ENCODE data around the gene LPAR5.

The LPAR5 gene

GRCh38 chr12:6635856-6636531 is at the start of gene LPAR5:
Gene LPAR5 (minus strand): TSS chr12:6635959. CDS start chr12:6621248, 14,711 bp downstream.
- DNase-seq = no peak

GRCh38 chr12:6684609-6685008 is 48.9 kb upstream of the LPAR5 start:
- peak; percentile 72 for DNase-seq

GRCh38 chr12:6676962-6677361 is 41.2 kb upstream of the LPAR5 start:
- no peak for DNase-seq

DNA sequence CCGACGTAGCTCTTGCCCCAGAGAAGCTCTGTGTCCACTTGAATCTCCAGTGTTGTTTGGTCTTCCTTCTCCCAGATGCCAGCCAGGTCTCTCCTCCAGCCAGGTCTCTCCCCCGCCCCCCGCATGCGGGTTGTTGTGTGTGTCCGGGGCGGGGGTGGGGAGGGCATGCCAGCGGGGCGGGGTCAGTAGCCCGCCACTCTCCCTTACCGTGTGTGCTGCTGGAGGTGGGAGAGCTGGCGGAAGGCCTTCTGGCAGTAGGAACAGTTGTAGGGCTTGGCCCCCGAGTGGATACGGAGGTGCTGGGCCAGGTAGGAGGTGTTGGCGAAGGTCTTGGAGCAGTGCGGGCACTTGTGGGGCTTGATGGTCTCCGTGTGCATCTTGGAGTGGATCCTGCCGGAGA is 36.4 kb upstream of the LPAR5 start:
- no peak for DNase-seq

DNA sequence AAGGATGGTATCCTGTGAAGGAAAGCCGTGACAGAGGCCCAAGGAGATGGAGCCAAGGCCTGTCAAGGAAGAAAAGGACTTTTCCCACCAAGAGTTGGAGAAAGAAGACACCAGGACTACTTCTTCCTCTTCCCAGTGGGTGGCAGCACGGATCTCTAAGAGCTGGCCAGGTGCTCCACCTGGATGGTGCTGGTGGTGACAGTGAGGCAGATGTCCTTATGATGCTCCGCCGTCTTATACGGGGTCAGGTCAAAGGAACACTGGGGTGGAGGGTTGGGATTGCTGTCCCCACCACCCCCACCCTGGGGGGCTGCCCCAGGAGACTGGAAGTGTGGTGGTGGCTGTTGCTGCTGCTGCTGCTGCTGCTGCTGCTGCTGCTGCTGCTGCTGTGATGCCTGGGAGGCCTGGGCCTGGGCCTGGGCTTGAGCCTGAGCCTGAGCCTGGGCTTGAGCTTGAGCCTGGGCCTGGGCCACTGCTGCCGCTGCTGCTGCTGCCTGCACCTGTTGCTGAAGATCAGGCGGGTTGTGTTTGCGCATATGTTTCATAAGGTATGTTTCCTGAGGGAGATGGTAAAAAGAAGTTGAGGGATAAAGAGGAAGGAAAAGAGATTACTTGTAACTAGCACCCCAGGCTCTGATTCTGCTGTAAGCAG is 31.9 kb upstream of the LPAR5 start:
- DNase-seq = no peak

DNA sequence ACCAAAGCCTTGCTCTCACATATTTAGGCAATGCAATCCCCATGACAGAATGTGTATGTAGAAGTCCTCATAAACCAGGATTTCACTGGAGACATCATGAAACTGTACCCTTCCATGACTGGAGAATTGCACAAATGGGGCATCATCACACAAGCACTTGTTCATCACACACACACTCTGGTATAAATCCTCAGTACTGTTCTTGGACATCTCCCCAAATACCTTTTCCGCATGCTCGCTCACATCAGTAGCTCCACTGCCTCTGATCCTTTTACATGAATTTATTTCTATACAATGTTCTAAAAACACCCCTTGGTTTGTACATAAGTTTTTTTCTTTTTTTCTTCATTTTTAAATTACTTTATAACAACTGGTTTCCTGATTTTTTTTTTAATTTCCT is 30.5 kb upstream of the LPAR5 start:
- no peak for DNase-seq

- DNase-seq = no peak
Measured at GRCh38 chr12:6664902-6665301, 29.1 kb upstream of the LPAR5 start.

GRCh38 chr12:6662906-6663742 is 27.4 kb upstream of the LPAR5 start, which contains the start of gene ING4:
Gene ING4 (minus strand): TSS chr12:6663119. CDS start chr12:6663101, 18 bp downstream.
- peak; percentile 99 for DNase-seq

DNA sequence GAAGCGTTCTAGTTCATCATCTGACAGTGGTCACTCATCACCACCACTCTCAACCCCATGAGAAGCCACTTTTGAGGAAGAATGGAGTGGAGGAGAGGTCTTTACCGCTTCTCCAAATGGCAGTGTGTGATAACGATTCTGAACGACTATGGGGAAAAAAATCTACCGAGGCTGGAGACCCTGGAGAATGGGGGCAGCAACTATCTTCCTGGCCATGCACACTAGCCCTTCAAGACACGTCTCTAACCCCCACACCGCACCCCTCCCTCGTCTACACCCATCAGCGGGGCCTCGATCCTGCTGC is 26.8 kb upstream of the LPAR5 start:
- DNase-seq = no peak

- no peak for DNase-seq
Measured at GRCh38 chr12:6653987-6654386, 18.2 kb upstream of the LPAR5 start.

DNA sequence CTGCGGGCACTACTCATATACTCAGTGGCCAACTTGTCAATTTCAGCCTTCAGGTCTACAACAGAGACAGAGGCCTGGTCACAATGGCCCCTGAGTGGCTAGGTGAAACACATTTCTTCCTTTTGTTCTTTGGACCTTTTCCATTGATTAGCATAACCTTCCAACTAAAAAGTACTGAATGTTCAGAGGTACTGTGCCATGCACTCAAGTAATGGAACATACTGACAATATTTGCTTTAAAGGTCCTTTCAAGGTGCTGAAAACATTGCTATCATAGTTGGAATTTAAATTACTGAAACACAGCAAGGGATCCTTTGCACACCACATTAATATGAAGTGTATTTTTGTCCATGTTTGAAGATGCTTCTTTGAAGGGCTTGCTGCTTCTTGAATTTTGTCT is 17.6 kb upstream of the LPAR5 start:
- DNase-seq = no peak

- no peak for DNase-seq
Measured at GRCh38 chr12:6652391-6652790, 16.6 kb upstream of the LPAR5 start.

DNA sequence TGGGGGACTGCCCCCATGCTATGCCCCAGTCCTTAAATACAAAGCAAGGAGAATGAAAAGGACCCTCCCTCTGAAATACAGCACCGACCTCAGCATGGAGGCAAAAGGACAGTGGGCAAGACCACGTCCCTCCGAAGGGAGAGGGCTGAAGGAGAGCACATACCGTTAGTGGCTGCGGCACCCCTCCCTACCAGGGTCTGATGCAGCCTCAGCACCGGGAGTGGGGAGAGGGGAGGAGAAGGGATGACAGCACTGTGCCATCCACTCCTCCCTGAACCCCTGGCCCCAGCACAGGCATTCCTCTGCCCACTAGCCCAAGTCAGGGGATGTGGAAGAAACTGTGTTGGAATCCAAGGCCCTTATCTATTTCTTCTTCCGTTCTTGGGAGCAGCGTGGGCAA is 15.1 kb upstream of the LPAR5 start:
- DNase-seq = no peak

- DNase-seq = peak; percentile 35
Measured at GRCh38 chr12:6647083-6647604, 11.4 kb upstream of the LPAR5 start, which contains the start of gene ACRBP. Gene ACRBP (minus strand): TSS chr12:6647432. CDS start chr12:6647366, 66 bp downstream.

- DNase-seq = no peak
Measured at GRCh38 chr12:6646276-6647082, 10.7 kb upstream of the LPAR5 start.

DNA sequence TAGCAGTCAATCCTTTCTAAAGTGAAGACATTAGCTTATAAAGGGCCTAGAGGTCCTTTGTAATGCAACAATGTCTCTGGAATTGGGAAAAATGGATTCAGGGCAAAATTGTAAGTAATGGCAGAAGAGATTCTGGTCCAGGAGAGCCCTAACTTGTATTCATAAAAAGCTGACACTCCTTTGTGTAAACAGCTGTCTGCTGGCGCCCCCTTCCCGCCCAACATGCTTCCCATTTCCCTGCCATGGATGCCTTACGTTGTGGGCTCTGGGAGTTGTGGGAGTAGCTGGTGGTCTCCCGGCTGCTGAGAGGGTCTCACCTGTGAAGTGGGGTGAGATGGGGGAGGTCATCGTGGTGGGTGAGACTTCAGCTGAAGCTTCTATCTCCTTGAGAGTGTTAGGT is 9.1 kb upstream of the LPAR5 start:
- DNase-seq = no peak

DNA sequence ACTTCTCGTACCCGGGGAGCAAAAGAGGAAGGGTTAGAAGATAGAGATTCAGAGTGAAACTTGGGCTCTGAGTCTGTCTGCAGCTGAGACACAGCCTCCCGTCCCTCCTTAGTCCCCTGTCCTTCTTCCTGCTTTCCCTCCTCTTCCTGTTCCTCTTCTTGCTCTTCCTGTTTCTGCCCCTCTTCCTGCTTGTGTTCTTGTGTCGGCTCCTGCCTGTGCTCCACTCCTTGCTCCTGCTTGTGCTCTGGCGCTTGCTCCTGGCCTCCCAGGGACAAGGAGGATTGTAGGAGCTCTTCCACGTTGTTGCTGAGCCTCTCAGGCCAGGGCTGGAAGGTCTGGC is 8.5 kb upstream of the LPAR5 start:
- no peak for DNase-seq

GRCh38 chr12:6643569-6644256 is 8.0 kb upstream of the LPAR5 start:
- DNase-seq = no peak

DNA sequence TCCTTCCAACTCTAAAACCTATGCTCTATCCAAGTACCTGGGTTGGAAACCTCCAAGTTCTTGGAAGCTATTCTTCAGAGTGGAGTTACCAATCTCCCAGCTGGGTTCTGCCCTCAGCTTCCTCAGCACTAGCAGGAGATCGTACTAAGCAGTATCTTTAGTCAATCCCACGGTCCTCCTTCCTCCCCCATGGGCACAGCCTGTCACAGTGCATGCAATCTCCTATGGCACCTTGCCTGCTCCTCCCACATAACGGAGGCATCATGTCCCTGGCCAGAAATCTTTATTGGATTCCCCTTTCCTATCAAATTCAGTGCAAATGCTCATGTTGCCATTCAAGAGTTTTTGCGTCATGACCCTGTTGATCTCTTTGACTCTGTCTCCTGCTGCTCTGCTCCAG is 5.4 kb upstream of the LPAR5 start:
- DNase-seq = no peak

GRCh38 chr12:6640497-6640896 is 4.7 kb upstream of the LPAR5 start:
- DNase-seq = no peak

GRCh38 chr12:6639151-6639801 is 3.5 kb upstream of the LPAR5 start:
- no peak for DNase-seq

DNA sequence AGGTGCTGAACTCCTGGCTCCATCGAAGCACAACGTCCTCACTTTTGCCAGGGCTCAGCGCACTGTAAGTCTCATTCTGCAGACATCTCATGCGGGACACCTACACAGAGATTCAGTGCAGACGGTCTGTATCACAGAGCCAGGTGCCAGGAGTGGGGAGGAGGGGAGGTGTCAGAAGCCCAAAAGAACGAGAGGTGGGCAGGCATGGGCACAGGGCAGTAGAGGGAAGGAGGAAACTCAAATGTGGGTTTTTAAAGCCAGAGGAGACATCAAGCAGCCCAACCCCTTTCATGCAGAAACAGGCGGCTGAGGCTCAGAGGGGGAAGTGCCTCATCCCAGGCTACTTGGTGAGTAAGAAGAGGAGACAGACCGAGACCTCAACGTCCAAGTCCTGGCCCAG is 2.5 kb upstream of the LPAR5 start:
- no peak for DNase-seq

Measured in CD4-positive, alpha-beta T cell treated with Interleukin-12 subunit alpha and Interleukin-12 subunit beta, for 1 hour (primary cell).